K562 (cell line): ENCODE measurements around the gene DHX40. TPM values are rescaled to one million over a fixed set of nuclear protein-coding genes. Genes with fewer than 3 reads are reported as not detected.

Source experiments
- COPS2 ChIP-seq: fragments of 450-650 bp; conservative IDR thresholded peaks from 2 replicates; pipeline ENCODE4 v1.6.1; 2016; ENCODE audit warnings: mild to moderate bottlenecking, moderate library complexity
- DNMT1 ChIP-seq: fragments of 450-650 bp; IDR thresholded peaks from 2 replicates; pipeline ENCODE4 v1.6.1; 2016; ENCODE audit warnings: antibody characterized with exemption, mild to moderate bottlenecking
- E2F8 ChIP-seq: fragments of 450-650 bp; IDR thresholded peaks from 2 replicates; pipeline ENCODE4 v1.7.1; 2018; ENCODE audit warnings: mild to moderate bottlenecking, low read depth; ENCODE audit not compliant: partially characterized antibody
- ELF1 ChIP-seq: fragments of 200-800 bp; sonication (Bioruptor generic); IDR thresholded peaks from 2 replicates; pipeline ENCODE4 v1.6.1; 2016; ENCODE audit warnings: missing genetic modification characterization, missing compliant biosample characterization
- HNRNPL ChIP-seq: fragments of 200-400 bp; formaldehyde crosslinking; IDR thresholded peaks from 2 replicates; pipeline ENCODE4 v1.6.1; 2017; ENCODE audit warnings: low read depth, mild to moderate bottlenecking, low read length
- HOMEZ ChIP-seq: fragments of 250-450 bp; sonication (Bioruptor Pico); IDR thresholded peaks from 2 replicates; pipeline ENCODE4 v1.4.0; 2020; ENCODE audit warnings: mild to moderate bottlenecking, moderate library complexity
- MEIS2 ChIP-seq: fragments of 450-650 bp; IDR thresholded peaks from 2 replicates; pipeline ENCODE4 v1.6.1; 2014; ENCODE audit warnings: mild to moderate bottlenecking; ENCODE audit not compliant: partially characterized antibody
- NFIC ChIP-seq: fragments of 450-650 bp; IDR thresholded peaks from 2 replicates; pipeline ENCODE4 v1.6.1; 2017; ENCODE audit warnings: mild to moderate bottlenecking, inconsistent platforms
- NFXL1 ChIP-seq: fragments of 450-650 bp; formaldehyde crosslinking; IDR thresholded peaks from 2 replicates; pipeline ENCODE4 v1.4.0; 2021; ENCODE audit warnings: mild to moderate bottlenecking
- POLR2AphosphoS5 ChIP-seq: IDR thresholded peaks from 2 replicates; pipeline ENCODE4 v1.6.1; 2011; ENCODE audit warnings: mild to moderate bottlenecking, low read depth, low read length, moderate library complexity; ENCODE audit not compliant: control insufficient read depth, insufficient read depth
- RCOR1 ChIP-seq, 2 experiments: IDR thresholded peaks; 2 replicates each; pipeline ENCODE4 v1.6.1; 2012; ENCODE audit warnings: low read depth in 2 of 2, low read length in 2 of 2, borderline replicate concordance in 1 of 2, improper control_type of control experiment in 1 of 2
- SIRT6 ChIP-seq: IDR thresholded peaks from one replicate; pipeline ENCODE4 v1.6.1; 2012; ENCODE audit warnings: low read depth, mild to moderate bottlenecking, control low read depth, inconsistent platforms, low read length, moderate library complexity
- SNAPC5 ChIP-seq: fragments of 250-450 bp; sonication (Bioruptor Pico); IDR thresholded peaks from 2 replicates; pipeline ENCODE4 v1.8.0; 2021; ENCODE audit warnings: moderate library complexity, mild to moderate bottlenecking, inconsistent platforms
- ZBTB43 ChIP-seq: sonication (generic); formaldehyde crosslinking; IDR thresholded peaks from 2 replicates; pipeline ENCODE4 v1.8.0; 2023; ENCODE audit warnings: mild to moderate bottlenecking, missing genetic modification reagents
- ZNF124 ChIP-seq: sonication (generic); formaldehyde crosslinking; IDR thresholded peaks from 2 replicates; pipeline ENCODE4 v1.8.1; 2022; ENCODE audit warnings: missing genetic modification reagents
- ZNF324 ChIP-seq: fragments of 250-450 bp; sonication (Bioruptor Pico); IDR thresholded peaks from 2 replicates; pipeline ENCODE4 v1.4.0; 2020; ENCODE audit warnings: mild to moderate bottlenecking
- ZNF518B ChIP-seq: fragments of 250-450 bp; sonication (Bioruptor Pico); IDR thresholded peaks from 2 replicates; pipeline ENCODE4 v1.5.0; 2021; ENCODE audit warnings: mild to moderate bottlenecking, moderate library complexity
- ZNF586 ChIP-seq: fragments of 450-650 bp; formaldehyde crosslinking; conservative IDR thresholded peaks from 2 replicates; pipeline ENCODE4 v1.4.0; 2020; ENCODE audit warnings: mild to moderate bottlenecking, moderate library complexity
- polyA plus RNA-seq, 8 experiments: library from polyadenylated mRNA; depleted of rRNA in 4 of 8; stranded (reverse) in 5 of 8; unstranded in 3 of 8; fragments of >200 nt; fragmentation: Nextera tagmentation in 2 of 8; fragmentation: Illumina TruSeq in 1 of 8; extraction: Ambion mirVana in 2 of 8; extraction: Trizol in 1 of 8; gene quantifications; 2 replicates each; pipeline versions ENCODE4 v1.2.1 to v1.2.3, GENCODE V29; 2011 to 2014; ENCODE audit warnings: inconsistent platforms in 1 of 8, missing spikeins in 1 of 8
- total RNA-seq, 7 experiments: library from RNA; depleted of rRNA in 6 of 7; stranded (reverse); fragments of >200 nt in 6 of 7; fragmentation: Illumina TruSeq in 2 of 7; extraction: Trizol in 2 of 7; gene quantifications; 2 replicates each; pipeline versions ENCODE4 v1.2.1 to v1.2.3, GENCODE V29; 2011 to 2021; ENCODE audit warnings: low replicate concordance in 1 of 7

DHX40 gene
- total and polyA plus RNA-seq, 9 of the 15 experiments (the other 6 are each of a cell fraction or from before 2014, with no cell fraction given) = 7.2 to 38.6 (median 18.7) TPM

GRCh38 chr17:59565171-59565958, at the start of gene DHX40 (continued):
- TF ChIP-seq ZNF324 (CRISPR knock-in tag) (peak; percentile 57; the same call in 1 of the 2 replicates), HNRNPL (no peak), SNAPC5 (peak; percentile 49; the same call in 1 of the 2 replicates), MEIS2 (no peak), SIRT6 (no peak), ZNF124 (CRISPR knock-in tag) (peak; percentile 39; the same call in 1 of the 2 replicates), RCOR1 (IDR thresholded peaks at IDR 0.05; ENCODE audit: borderline replicate concordance in 1 of 2, low read depth in 2 of 2, low read length in 2 of 2) (peak in 1 of 2 experiments; percentile 73; a peak in 1 of 4 replicates), POLR2AphosphoS5 (peak; percentile 68; the same call in 1 of the 2 replicates), ZNF518B (CRISPR knock-in tag) (no peak), NFIC (peak; percentile 82), ZBTB43 (peak; percentile 95; the same call in 1 of the 2 replicates), NFXL1 (peak; percentile 87), ELF1 (tag) (peak; percentile 86), HOMEZ (CRISPR knock-in tag) (0 out of 2 replicates have a peak, but pooled peaks have one; percentile 24), E2F8 (peak; percentile 99), ZNF586 (CRISPR knock-in tag) (peak; percentile 59; the same call in 1 of the 2 replicates), DNMT1 (no peak), COPS2 (no peak)
